HG02798 (cell line): ENCODE measurements around the gene KIAA1328.
A peak's percentile ranks its signal among the peaks of the same experiment; 100 is the strongest.
"Not testable (repeated sequence)": the region's sequence is repeated elsewhere in the genome, so short reads cannot be mapped to it uniquely, and the experiment has no call there.

Experiments used
- ATAC-seq: cut with Tn5 transposase; IDR thresholded peaks from one replicate; pipeline ENCODE4 v1.9.1; 2021; ENCODE audit warnings: mild to moderate bottlenecking; ENCODE audit not compliant: unreplicated experiment, poor library complexity

The KIAA1328 gene

GRCh38 chr18:36828630-36829361, at the start of gene KIAA1328, which contains the start of gene TPGS2:
Gene KIAA1328, plus strand, starts transcription at chr18:36829127. Its CDS starts 12 bp downstream, at chr18:36829139.
Gene TPGS2, minus strand, starts transcription at chr18:36829002. Its CDS starts 235 bp downstream, at chr18:36828767.
- ATAC-seq: peak; percentile 95

GRCh38 chr18:36780748-36781147, 48.2 kb upstream of the KIAA1328 start:
- no peak for ATAC-seq

- ATAC-seq: no peak
Measured at GRCh38 chr18:36782710-36783109, 46.2 kb upstream of the KIAA1328 start.

- no peak for ATAC-seq
Measured at GRCh38 chr18:36783792-36784191, 45.1 kb upstream of the KIAA1328 start.

- no peak for ATAC-seq
Measured at GRCh38 chr18:36786686-36787085, 42.2 kb upstream of the KIAA1328 start.

- no peak for ATAC-seq
Measured at GRCh38 chr18:36792634-36793283, 36.2 kb upstream of the KIAA1328 start.

- no peak for ATAC-seq
Measured at GRCh38 chr18:36798738-36799473, 30.0 kb upstream of the KIAA1328 start.

- no peak for ATAC-seq
Measured at GRCh38 chr18:36805105-36805504, 23.8 kb upstream of the KIAA1328 start.

- no peak for ATAC-seq
Measured at GRCh38 chr18:36808681-36809080, 20.2 kb upstream of the KIAA1328 start.

GRCh38 chr18:36809590-36810381, 19.1 kb upstream of the KIAA1328 start:
- ATAC-seq: peak; percentile 98

- ATAC-seq: no peak
Measured at GRCh38 chr18:36811430-36811829, 17.5 kb upstream of the KIAA1328 start.

- ATAC-seq: no peak
Measured at GRCh38 chr18:36811955-36812354, 17.0 kb upstream of the KIAA1328 start.

- ATAC-seq: no peak
Measured at GRCh38 chr18:36812678-36813077, 16.2 kb upstream of the KIAA1328 start.

GRCh38 chr18:36813101-36813775, 15.7 kb upstream of the KIAA1328 start:
- ATAC-seq: no peak

- ATAC-seq: no peak
Measured at GRCh38 chr18:36813824-36814223, 15.1 kb upstream of the KIAA1328 start.

- ATAC-seq: no peak
Measured at GRCh38 chr18:36814994-36815393, 13.9 kb upstream of the KIAA1328 start.

- ATAC-seq: not testable (repeated sequence)
Measured at GRCh38 chr18:36816096-36816495, 12.8 kb upstream of the KIAA1328 start.

- no peak for ATAC-seq
Measured at GRCh38 chr18:36817039-36817438, 11.9 kb upstream of the KIAA1328 start.

- ATAC-seq: no peak
Measured at GRCh38 chr18:36818652-36819051, 10.3 kb upstream of the KIAA1328 start.

GRCh38 chr18:36819621-36820020, 9.3 kb upstream of the KIAA1328 start:
- no peak for ATAC-seq
